WERI-Rb-1 (cell line): ENCODE measurements around the gene SERPINA5.

Experiments used
- DNase-seq: peaks from one replicate; pipeline ENCODE4 v3.0.0-alpha.2; 2020
- H3K27ac ChIP-seq: fragments of 250-450 bp; sonication (Bioruptor Pico); 2 replicates; pipeline ENCODE4 v1.5.1; 2020; ENCODE audit warnings: mild to moderate bottlenecking, moderate library complexity
- H3K27me3 ChIP-seq: fragments of 250-450 bp; sonication (Bioruptor Pico); 2 replicates; pipeline ENCODE4 v1.5.1; 2021; ENCODE audit warnings: mild to moderate bottlenecking, low read depth, moderate library complexity; ENCODE audit not compliant: insufficient read depth, severe bottlenecking
- H3K36me3 ChIP-seq: fragments of 250-450 bp; sonication (Bioruptor Pico); 2 replicates; pipeline ENCODE4 v1.5.1; 2020; ENCODE audit warnings: mild to moderate bottlenecking, moderate library complexity
- H3K4me3 ChIP-seq: 2 replicates; pipeline ENCODE4 v1.5.1; 2011; ENCODE audit warnings: low read depth, mild to moderate bottlenecking, control low read depth, low read length
- H3K9me3 ChIP-seq: fragments of 250-450 bp; sonication (Bioruptor Pico); 2 replicates; pipeline ENCODE4 v1.5.1; 2021; ENCODE audit warnings: mild to moderate bottlenecking, moderate library complexity; ENCODE audit not compliant: severe bottlenecking
- CTCF ChIP-seq: IDR thresholded peaks from 2 replicates; pipeline ENCODE4 v1.5.1; 2011; ENCODE audit warnings: low read depth, mild to moderate bottlenecking, control low read depth, inconsistent platforms, low read length

SERPINA5 gene

DNA sequence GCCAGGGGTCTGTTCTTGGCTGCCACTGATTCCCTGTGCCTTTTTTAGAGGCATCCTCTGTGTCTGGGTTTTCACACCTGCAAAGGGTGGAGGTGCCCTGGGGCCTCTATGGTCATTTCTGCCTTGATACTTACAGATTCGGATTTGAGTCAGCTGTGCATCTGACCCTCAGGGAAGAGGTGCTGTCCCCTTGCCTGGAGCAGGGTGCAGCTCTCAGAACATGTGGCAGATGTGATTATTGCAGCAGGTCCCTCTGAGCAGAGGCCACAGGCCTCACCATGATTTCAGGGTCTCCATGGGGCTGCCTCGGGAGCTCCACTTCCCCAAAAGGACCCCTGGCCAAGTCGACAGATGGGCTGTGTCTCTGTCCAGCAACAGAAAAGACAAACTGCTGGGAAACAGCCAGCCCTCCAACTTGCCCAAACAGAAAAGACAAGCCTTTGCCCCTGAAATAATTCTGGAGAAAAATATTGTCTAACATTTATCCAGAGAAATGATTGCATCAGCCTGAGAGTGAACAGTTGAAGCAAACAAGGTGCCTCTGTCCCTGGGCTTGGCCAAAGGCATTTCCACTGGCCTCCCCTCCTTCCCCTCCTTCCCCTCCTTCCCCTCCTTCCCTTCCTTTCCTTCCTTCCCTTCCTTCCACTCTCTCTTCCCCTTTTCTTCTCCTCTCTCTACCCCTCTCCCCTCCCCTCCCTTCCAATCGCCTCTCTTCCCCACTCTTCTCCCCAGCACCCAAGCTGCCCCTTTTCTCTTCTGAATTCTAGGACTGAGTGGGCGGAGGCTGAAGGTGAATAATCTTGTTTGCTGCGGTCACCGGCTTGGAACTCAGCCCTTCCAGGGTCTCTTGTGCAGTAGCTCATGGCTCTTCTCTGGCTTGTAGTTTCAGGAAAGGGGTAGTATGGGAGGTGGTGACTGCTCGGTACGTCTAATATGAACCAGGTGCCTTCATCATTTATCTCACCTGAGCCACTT is 31.6 kb downstream of the SERPINA5 start:
- Histone ChIP-seq H3K36me3 (no peaks in the 10 kb centered on the region), H3K4me3 (no peak overlapping the region), H3K27ac (no peak overlapping the region), H3K9me3 (peaks cover 11% of the 10 kb centered on the region), H3K27me3 (no peaks in the 10 kb centered on the region)
- TF ChIP-seq CTCF, result no peak
- no peak for DNase-seq

DNA sequence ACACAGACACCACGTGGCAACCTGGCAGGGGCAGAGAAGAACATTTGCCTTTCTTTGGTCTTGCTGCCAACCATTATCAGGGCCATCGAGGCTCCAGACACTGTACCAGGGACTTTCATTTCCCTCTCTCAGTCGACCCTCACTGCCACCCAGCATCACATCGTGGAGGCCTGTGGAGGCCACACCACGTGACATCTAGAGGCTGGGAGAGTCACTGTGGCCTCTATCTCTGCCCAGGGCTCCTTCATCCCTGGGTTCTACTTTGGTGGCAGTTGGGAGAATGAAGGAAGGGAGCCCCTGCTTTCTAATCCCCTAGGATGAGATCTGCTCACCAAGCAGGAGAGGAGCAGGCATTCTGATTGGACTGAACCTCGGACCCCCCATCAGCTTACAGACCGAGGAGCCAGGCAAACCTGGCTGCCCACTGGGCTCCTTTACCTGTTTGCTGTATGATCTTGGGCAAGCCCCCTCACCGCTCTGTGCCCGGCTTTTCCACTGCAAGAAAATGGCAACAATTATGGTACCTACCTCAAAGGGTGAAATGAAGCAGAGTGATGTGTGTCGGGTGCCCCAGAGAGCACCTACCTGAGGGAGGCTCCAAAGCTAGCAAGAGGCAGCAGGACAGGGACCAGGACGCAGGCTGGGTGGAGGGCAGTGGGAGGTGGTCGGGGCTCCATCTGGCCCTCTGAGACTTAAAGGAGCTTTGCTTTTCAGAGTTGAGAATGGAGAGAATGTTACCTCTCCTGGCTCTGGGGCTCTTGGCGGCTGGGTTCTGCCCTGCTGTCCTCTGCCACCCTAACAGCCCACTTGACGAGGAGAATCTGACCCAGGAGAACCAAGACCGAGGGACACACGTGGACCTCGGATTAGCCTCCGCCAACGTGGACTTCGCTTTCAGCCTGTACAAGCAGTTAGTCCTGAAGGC is 32.8 kb downstream of the SERPINA5 start:
- no peaks in the 10 kb centered on the region for H3K27me3 ChIP-seq
- H3K36me3 ChIP-seq, result no peaks in the 10 kb centered on the region
- no peak overlapping the region for H3K27ac ChIP-seq
- peaks cover 20% of the 10 kb centered on the region for H3K9me3 ChIP-seq
- H3K4me3 ChIP-seq, result no peak overlapping the region
- no peak for DNase-seq
- TF ChIP-seq CTCF, result no peak

- Histone ChIP-seq H3K36me3 (no peaks in the 10 kb centered on the region), H3K4me3 (no peak overlapping the region), H3K27me3 (peaks cover 1% of the 10 kb centered on the region), H3K9me3 (peaks cover 26% of the 10 kb centered on the region), H3K27ac (no peak overlapping the region)
- no peak for DNase-seq
- TF ChIP-seq CTCF, result no peak
Observed at GRCh38 chr14:94614802-94615201, 33.6 kb downstream of the SERPINA5 start.

DNA sequence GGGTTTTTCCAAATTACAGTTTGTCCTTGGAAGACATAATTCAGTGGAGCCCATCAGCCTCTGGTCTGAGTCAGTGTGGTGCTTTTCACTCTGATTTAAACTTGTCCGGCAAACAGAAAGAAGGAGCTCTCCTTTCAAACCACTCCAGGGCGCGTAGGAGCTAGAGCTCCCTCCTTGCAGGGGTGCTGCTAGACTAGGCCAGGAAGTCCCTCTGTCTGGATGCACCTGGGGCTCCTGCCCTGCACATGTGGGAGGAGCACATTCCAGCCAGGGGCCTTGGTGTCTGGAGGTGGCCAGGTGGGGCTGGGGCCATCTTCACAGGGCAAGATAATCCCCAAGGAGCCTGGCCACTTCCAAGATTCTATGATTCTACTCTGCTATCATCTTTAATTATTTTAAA is 34.0 kb downstream of the SERPINA5 start:
- Histone ChIP-seq H3K27ac (no peak overlapping the region), H3K9me3 (peaks cover 26% of the 10 kb centered on the region)

More for the DNA sequence above, 34.0 kb downstream of the SERPINA5 start:
- H3K36me3 ChIP-seq, result no peaks in the 10 kb centered on the region
- H3K4me3 ChIP-seq, result no peak overlapping the region
- TF ChIP-seq CTCF, result no peak
- peaks cover 6% of the 10 kb centered on the region for H3K27me3 ChIP-seq
- no peak for DNase-seq
